H9 (cell line): ENCODE data around the gene RTP1. TPM values are rescaled to one million over a fixed set of nuclear protein-coding genes. Genes with fewer than 3 reads are reported as not detected.
A peak's percentile ranks its signal among the peaks of the same experiment; 100 is the strongest.

Source experiments
- DNase-seq: peaks from one replicate; pipeline ENCODE4 v3.0.0-alpha.2; 2017
- H2AFZ ChIP-seq: one replicate; pipeline ENCODE4 v1.6.1; 2013; ENCODE audit warnings: mild to moderate bottlenecking, low read length, control low read depth, moderate library complexity
- H2AK5ac ChIP-seq: 2 replicates; pipeline ENCODE4 v1.6.1; 2013; ENCODE audit warnings: low read length, control low read depth, mixed read lengths; ENCODE audit not compliant: insufficient read length
- H2BK120ac ChIP-seq: one replicate; pipeline ENCODE4 v1.6.1; 2013; ENCODE audit warnings: low read depth, mild to moderate bottlenecking, low read length, control low read depth, inconsistent platforms; ENCODE audit not compliant: poor library complexity, severe bottlenecking
- H2BK12ac ChIP-seq: 2 replicates; pipeline ENCODE4 v1.6.1; 2013; ENCODE audit warnings: low read length, control low read depth, mixed read lengths, low read depth; ENCODE audit not compliant: insufficient read length
- H2BK15ac ChIP-seq: 2 replicates; pipeline ENCODE4 v1.6.1; 2013; ENCODE audit warnings: low read depth, low read length, control low read depth
- H2BK20ac ChIP-seq: one replicate; pipeline ENCODE4 v1.6.1; 2013; ENCODE audit warnings: low read depth, mild to moderate bottlenecking, low read length, control low read depth, inconsistent platforms; ENCODE audit not compliant: poor library complexity, severe bottlenecking
- H2BK5ac ChIP-seq: 2 replicates; pipeline ENCODE4 v1.6.1; 2013; ENCODE audit warnings: low read length, control low read depth, mixed read lengths; ENCODE audit not compliant: insufficient read length
- H3K14ac ChIP-seq: 2 replicates; pipeline ENCODE4 v1.6.1; 2013; ENCODE audit warnings: low read length, control low read depth; ENCODE audit not compliant: insufficient read depth
- H3K18ac ChIP-seq: 2 replicates; pipeline ENCODE4 v1.6.1; 2013; ENCODE audit warnings: low read depth, mild to moderate bottlenecking, mixed read lengths, low read length, control low read depth; ENCODE audit not compliant: insufficient read length
- H3K23ac ChIP-seq: 2 replicates; pipeline ENCODE4 v1.6.1; 2013; ENCODE audit warnings: low read length, control low read depth, mixed read lengths, low read depth; ENCODE audit not compliant: insufficient read length
- H3K23me2 ChIP-seq: 2 replicates; pipeline ENCODE4 v1.6.1; 2013; ENCODE audit warnings: low read depth, mild to moderate bottlenecking, mixed read lengths, low read length, control low read depth; ENCODE audit not compliant: insufficient read length, poor library complexity, severe bottlenecking
- H3K27ac ChIP-seq: 2 replicates; pipeline ENCODE4 v1.5.1; 2013; ENCODE audit warnings: low read length, control low read depth, mixed read lengths, low read depth; ENCODE audit not compliant: insufficient read length
- H3K27me3 ChIP-seq: 2 replicates; pipeline ENCODE4 v1.6.1; 2013; ENCODE audit warnings: low read length, control low read depth, inconsistent platforms; ENCODE audit not compliant: insufficient read depth
- H3K4ac ChIP-seq: 2 replicates; pipeline ENCODE4 v1.6.1; 2013; ENCODE audit warnings: low read depth, mild to moderate bottlenecking, control low read depth, inconsistent platforms, low read length, moderate library complexity
- H3K4me1 ChIP-seq: 2 replicates; pipeline ENCODE4 v1.6.1; 2013; ENCODE audit warnings: low read length, control low read depth, inconsistent platforms; ENCODE audit not compliant: insufficient read depth
- H3K4me2 ChIP-seq: 2 replicates; pipeline ENCODE4 v1.6.1; 2013; ENCODE audit warnings: low read length, control low read depth, mixed read lengths; ENCODE audit not compliant: insufficient read length, insufficient read depth
- H3K56ac ChIP-seq: 2 replicates; pipeline ENCODE4 v1.6.1; 2013; ENCODE audit warnings: low read depth, mild to moderate bottlenecking, mixed read lengths, low read length, control low read depth; ENCODE audit not compliant: insufficient read length
- H3K79me1 ChIP-seq: 2 replicates; pipeline ENCODE4 v1.6.1; 2013; ENCODE audit warnings: low read depth, mild to moderate bottlenecking, moderate library complexity, low read length, control low read depth, inconsistent platforms; ENCODE audit not compliant: insufficient read depth, poor library complexity, severe bottlenecking
- H3K79me2 ChIP-seq: 2 replicates; pipeline ENCODE4 v1.6.1; 2013; ENCODE audit warnings: low read length, control low read depth, inconsistent platforms; ENCODE audit not compliant: insufficient read depth
- H3K9ac ChIP-seq: 2 replicates; pipeline ENCODE4 v1.6.1; 2013; ENCODE audit warnings: low read length, control low read depth, mixed read lengths; ENCODE audit not compliant: insufficient read length; ENCODE audit errors: extremely low read depth
- H3K9me3 ChIP-seq: one replicate; pipeline ENCODE4 v1.6.1; 2013; ENCODE audit warnings: low read depth, low read length, inconsistent platforms; ENCODE audit not compliant: control insufficient read depth
- H3T11ph ChIP-seq: one replicate; pipeline ENCODE4 v1.6.1; 2013; ENCODE audit warnings: mild to moderate bottlenecking, low read length, control low read depth, inconsistent platforms
- H4K20me1 ChIP-seq: one replicate; pipeline ENCODE4 v1.6.1; 2013; ENCODE audit not compliant: control insufficient read depth, insufficient read length, insufficient read depth
- H4K5ac ChIP-seq: 2 replicates; pipeline ENCODE4 v1.6.1; 2013; ENCODE audit warnings: low read depth, mild to moderate bottlenecking, mixed read lengths, low read length, control low read depth; ENCODE audit not compliant: insufficient read length
- H4K8ac ChIP-seq: replicated peaks from 2 replicates; pipeline ENCODE4 v1.6.1; 2013; ENCODE audit warnings: low read length, control low read depth, mixed read lengths, low read depth; ENCODE audit not compliant: insufficient read length
- H4K91ac ChIP-seq: 2 replicates; pipeline ENCODE4 v1.6.1; 2013; ENCODE audit warnings: low read depth, mild to moderate bottlenecking, moderate library complexity, mixed read lengths, low read length, control low read depth; ENCODE audit not compliant: insufficient read length
- H3K27ac Mint-ChIP-seq, 3 experiments: 2 replicates in 2 of 3; 3 replicates in 1 of 3; pipeline ENCODE4 v1.8.0; 2020 to 2021; ENCODE audit warnings: mixed read lengths in 3 of 3, mild to moderate bottlenecking in 1 of 3, moderate library complexity in 1 of 3
- H3K27me3 Mint-ChIP-seq: 2 replicates; pipeline ENCODE4 v1.8.0; 2021; ENCODE audit warnings: low read depth, mild to moderate bottlenecking, moderate library complexity, mixed read lengths
- H3K36me3 Mint-ChIP-seq, 3 experiments: 2 replicates in 2 of 3; 3 replicates in 1 of 3; pipeline ENCODE4 v1.8.0; 2020 to 2021; ENCODE audit warnings: low read depth in 3 of 3, mixed read lengths in 3 of 3; ENCODE audit not compliant: insufficient read depth in 1 of 3
- H3K4me1 Mint-ChIP-seq, 2 experiments: 2 replicates each; pipeline ENCODE4 v1.8.0; 2020; ENCODE audit warnings: mixed read lengths in 2 of 2
- H3K4me3 Mint-ChIP-seq, 2 experiments: 2 replicates in 1 of 2; 3 replicates in 1 of 2; pipeline ENCODE4 v1.8.0; 2020 to 2021; ENCODE audit warnings: mild to moderate bottlenecking in 2 of 2, mixed read lengths in 2 of 2, moderate library complexity in 1 of 2
- H3K9me3 Mint-ChIP-seq, 2 experiments: 2 replicates in 1 of 2; 3 replicates in 1 of 2; pipeline ENCODE4 v1.8.0; 2020; ENCODE audit warnings: mild to moderate bottlenecking in 2 of 2, mixed read lengths in 2 of 2, moderate library complexity in 1 of 2
- WGBS: extraction: QIAGEN DNeasy Blood & Tissue Kit; methylation state at CpG from one replicate; pipeline ENCODE4 v1.1.7; 2013; ENCODE audit warnings: missing lambda C conversion rate, low lambda C conversion rate, mixed read lengths; ENCODE audit not compliant: insufficient read length; ENCODE audit errors: extremely low coverage; 5-methylcytosine and 5-hydroxymethylcytosine counted together
- total RNA-seq: library from RNA; stranded (reverse); gene quantifications from 2 replicates; pipeline ENCODE4 v1.2.1, GENCODE V29; 2021
- TF ChIP-seq, protein P1 (sequence below): fragments of 200-600 bp; sonication (generic); conservative IDR thresholded peaks from 3 replicates; pipeline ENCODE4 v1.8.0; 2021; ENCODE audit warnings: antibody characterized with exemption, mild to moderate bottlenecking

The RTP1 gene
- total RNA-seq, 1 experiment from 2014 or later, result 6.6 TPM

DNA sequence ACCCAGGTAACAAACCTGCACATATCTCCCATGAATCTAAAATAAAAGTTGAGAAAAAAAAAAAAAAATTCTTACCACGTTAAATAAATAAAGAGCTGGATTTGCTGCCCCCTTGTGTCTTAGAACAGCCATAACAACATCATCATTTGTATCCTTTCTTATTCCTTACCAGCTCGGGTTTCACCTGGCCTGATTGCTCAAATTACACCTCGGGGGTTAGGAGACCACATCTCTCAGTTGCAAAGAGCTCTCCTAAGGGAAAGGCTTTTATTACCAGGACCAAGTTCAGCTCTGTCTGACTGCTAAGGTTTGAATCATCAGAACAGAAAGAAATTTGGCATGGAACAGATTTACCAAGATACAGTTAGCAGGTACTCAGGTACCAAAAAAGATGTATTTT lies 32.1 kb upstream of the RTP1 start:
- H2BK20ac ChIP-seq, result no peak overlapping the region
- H4K91ac ChIP-seq, result no peak overlapping the region
- H3K18ac ChIP-seq, result no peak overlapping the region
- peaks cover 0 to 7% of the 10 kb centered on the region in 2 experiments; a peak in 3 of 5 replicates for H3K9me3 Mint-ChIP-seq
- no peak overlapping the region for H4K8ac ChIP-seq
- no peaks in the 10 kb centered on the region for H4K20me1 ChIP-seq
- H2BK12ac ChIP-seq, result no peak overlapping the region
- H2AFZ ChIP-seq, result no peak overlapping the region
- H4K5ac ChIP-seq, result no peak overlapping the region
- no peak overlapping the region for H3K23ac ChIP-seq
- no peak overlapping the region for H2AK5ac ChIP-seq
- TF ChIP-seq, protein P1, sequence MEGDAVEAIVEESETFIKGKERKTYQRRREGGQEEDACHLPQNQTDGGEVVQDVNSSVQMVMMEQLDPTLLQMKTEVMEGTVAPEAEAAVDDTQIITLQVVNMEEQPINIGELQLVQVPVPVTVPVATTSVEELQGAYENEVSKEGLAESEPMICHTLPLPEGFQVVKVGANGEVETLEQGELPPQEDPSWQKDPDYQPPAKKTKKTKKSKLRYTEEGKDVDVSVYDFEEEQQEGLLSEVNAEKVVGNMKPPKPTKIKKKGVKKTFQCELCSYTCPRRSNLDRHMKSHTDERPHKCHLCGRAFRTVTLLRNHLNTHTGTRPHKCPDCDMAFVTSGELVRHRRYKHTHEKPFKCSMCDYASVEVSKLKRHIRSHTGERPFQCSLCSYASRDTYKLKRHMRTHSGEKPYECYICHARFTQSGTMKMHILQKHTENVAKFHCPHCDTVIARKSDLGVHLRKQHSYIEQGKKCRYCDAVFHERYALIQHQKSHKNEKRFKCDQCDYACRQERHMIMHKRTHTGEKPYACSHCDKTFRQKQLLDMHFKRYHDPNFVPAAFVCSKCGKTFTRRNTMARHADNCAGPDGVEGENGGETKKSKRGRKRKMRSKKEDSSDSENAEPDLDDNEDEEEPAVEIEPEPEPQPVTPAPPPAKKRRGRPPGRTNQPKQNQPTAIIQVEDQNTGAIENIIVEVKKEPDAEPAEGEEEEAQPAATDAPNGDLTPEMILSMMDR, result peak; percentile 83
- H3K36me3 Mint-ChIP-seq, result peaks cover 7 to 41% (median 7%) of the 10 kb centered on the region in 3 experiments
- H3K4me1 ChIP-seq, result peaks cover 8% of the 10 kb centered on the region; the same call in 1 of the 2 replicates
- DNase-seq, result peak; percentile 80
- no peaks in the 10 kb centered on the region for H3K79me1 ChIP-seq
- H3K23me2 ChIP-seq, result no peaks in the 10 kb centered on the region
- H3K27ac ChIP-seq, result no peak overlapping the region
- no CpG with 5 or more reads among the region's 3 CpGs for WGBS
- no peak overlapping the region for H3K27ac Mint-ChIP-seq
- no peak overlapping the region for H2BK120ac ChIP-seq
- H3K9me3 ChIP-seq, result no peaks in the 10 kb centered on the region
- no peak overlapping the region for H2BK5ac ChIP-seq
- no peaks in the 10 kb centered on the region for H3K27me3 ChIP-seq
- H3K4ac ChIP-seq, result no peak overlapping the region
- H3K79me2 ChIP-seq, result no peaks in the 10 kb centered on the region
- no peak overlapping the region for H2BK15ac ChIP-seq
- H3K4me2 ChIP-seq, result no peak overlapping the region
- H3K56ac ChIP-seq, result no peak overlapping the region
- no peak overlapping the region for H3K14ac ChIP-seq
- H3T11ph ChIP-seq, result no peak overlapping the region
- H3K9ac ChIP-seq, result no peak overlapping the region
- no peak overlapping the region for H3K4me3 Mint-ChIP-seq
- no peaks in the 10 kb centered on the region for H3K27me3 Mint-ChIP-seq
- H3K4me1 Mint-ChIP-seq, result peaks cover 41 to 69% of the 10 kb centered on the region in 2 experiments
